Neural cell (in vitro differentiated cells): Measurements from ENCODE around the gene OSBPL8. TPM values are rescaled to one million over a fixed set of nuclear protein-coding genes. Genes with fewer than 3 reads are reported as not detected.

Experiments used
- H2AFZ ChIP-seq: fragments of 200-600, 300-800 bp; sonication (generic), shearing (Covaris generic); 2 replicates; pipeline ENCODE4 v1.6.0; 2014; ENCODE audit warnings: low read depth, mild to moderate bottlenecking, antibody characterized with exemption, low read length, moderate library complexity
- H3F3A ChIP-seq: fragments of 200-600 bp; shearing (Covaris generic); 2 replicates; pipeline ENCODE4 v1.6.1; 2016; ENCODE audit warnings: mild to moderate bottlenecking, moderate library complexity, mixed read lengths, antibody characterized with exemption, low read length; ENCODE audit not compliant: insufficient read depth, poor library complexity, severe bottlenecking
- H3K27ac ChIP-seq: fragments of 200-600, 300-800 bp; sonication (generic), shearing (Covaris generic); 2 replicates; pipeline ENCODE4 v1.5.1; 2014; ENCODE audit warnings: mild to moderate bottlenecking, low read length, moderate library complexity
- H3K27me3 ChIP-seq: fragments of 300-800, 200-600 bp; sonication (generic), shearing (Covaris generic); 2 replicates; pipeline ENCODE4 v1.6.0; 2014; ENCODE audit warnings: mild to moderate bottlenecking, low read depth, low read length, moderate library complexity; ENCODE audit not compliant: insufficient read depth
- H3K36me3 ChIP-seq: fragments of 300-800, 200-600 bp; sonication (generic), shearing (Covaris generic); 2 replicates; pipeline ENCODE4 v1.5.1; 2014; ENCODE audit warnings: mild to moderate bottlenecking, antibody characterized with exemption, low read length, moderate library complexity; ENCODE audit not compliant: insufficient read depth
- H3K4me2 ChIP-seq: fragments of 300-800, 200-600 bp; sonication (generic), shearing (Covaris generic); 2 replicates; pipeline ENCODE4 v1.6.0; 2014; ENCODE audit warnings: mild to moderate bottlenecking, low read length
- H3K4me3 ChIP-seq: fragments of 300-800, 200-600 bp; sonication (generic), shearing (Covaris generic); 2 replicates; pipeline ENCODE4 v1.5.1; 2014; ENCODE audit warnings: mild to moderate bottlenecking, low read length, moderate library complexity
- H3K79me2 ChIP-seq: fragments of 200-600 bp; shearing (Covaris generic); replicated peaks from 2 replicates; pipeline ENCODE4 v1.6.0; 2014; ENCODE audit warnings: mild to moderate bottlenecking, low read length, moderate library complexity; ENCODE audit not compliant: insufficient read depth
- H3K9ac ChIP-seq: fragments of 300-800, 200-600 bp; sonication (generic), shearing (Covaris generic); 2 replicates; pipeline ENCODE4 v1.6.1; 2016; ENCODE audit warnings: mild to moderate bottlenecking, low read length, mixed read lengths
- H3K9me2 ChIP-seq: fragments of 200-600 bp; shearing (Covaris generic); 2 replicates; pipeline ENCODE4 v1.6.1; 2016; ENCODE audit warnings: mild to moderate bottlenecking, low read length, mixed read lengths; ENCODE audit not compliant: insufficient read depth
- H3K9me3 ChIP-seq: fragments of 200-600, 300-800 bp; sonication (generic), shearing (Covaris generic); 2 replicates; pipeline ENCODE4 v1.6.1; 2016; ENCODE audit warnings: mild to moderate bottlenecking, mixed run types, low read length, moderate library complexity, mixed read lengths
- H4K20me1 ChIP-seq: fragments of 200-600 bp; shearing (Covaris generic); 2 replicates; pipeline ENCODE4 v1.6.1; 2016; ENCODE audit warnings: mild to moderate bottlenecking, mixed run types; ENCODE audit not compliant: insufficient read depth
- EP300 ChIP-seq: fragments of 450-650 bp; conservative IDR thresholded peaks from 2 replicates; pipeline ENCODE4 v1.6.1; 2014; ENCODE audit warnings: antibody characterized with exemption, mild to moderate bottlenecking, moderate library complexity; ENCODE audit not compliant: poor library complexity, severe bottlenecking
- EZH2 ChIP-seq: fragments of 200-600, 300-800 bp; shearing (Covaris generic), sonication (generic); IDR thresholded peaks from 2 replicates; pipeline ENCODE4 v1.6.1; 2014; ENCODE audit warnings: antibody characterized with exemption, low read length, borderline replicate concordance, mild to moderate bottlenecking; ENCODE audit not compliant: insufficient read depth, poor library complexity, severe bottlenecking
- MXI1 ChIP-seq: fragments of 450-650 bp; conservative IDR thresholded peaks from 2 replicates; pipeline ENCODE4 v1.6.1; 2014; ENCODE audit warnings: antibody characterized with exemption, mild to moderate bottlenecking; ENCODE audit not compliant: poor library complexity, severe bottlenecking
- POLR2AphosphoS5 ChIP-seq: IDR thresholded peaks from 2 replicates; pipeline ENCODE4 v1.6.1; 2012
- RAD21 ChIP-seq: fragments of 450-650 bp; conservative IDR thresholded peaks from 2 replicates; pipeline ENCODE4 v1.6.1; 2014; ENCODE audit warnings: antibody characterized with exemption, mild to moderate bottlenecking, moderate library complexity
- SMC3 ChIP-seq: fragments of 450-650 bp; conservative IDR thresholded peaks from 2 replicates; pipeline ENCODE4 v1.6.1; 2014; ENCODE audit warnings: antibody characterized with exemption, mild to moderate bottlenecking, moderate library complexity; ENCODE audit not compliant: poor library complexity
- TAF1 ChIP-seq: IDR thresholded peaks from 2 replicates; pipeline ENCODE4 v1.6.1; 2012; ENCODE audit warnings: low read depth
- polyA plus RNA-seq: library from polyadenylated mRNA; depleted of rRNA; stranded (reverse); fragments of >200 nt; gene quantifications from 2 replicates; pipeline ENCODE4 v1.2.3, GENCODE V29; 2014
- TF ChIP-seq, protein P1 (sequence below): IDR thresholded peaks from 2 replicates; pipeline ENCODE4 v1.6.1; 2012; ENCODE audit warnings: borderline replicate concordance
- TF ChIP-seq, protein P2 (sequence below): fragments of 450-650 bp; IDR thresholded peaks from 2 replicates; pipeline ENCODE4 v1.5.1; 2014; ENCODE audit warnings: antibody characterized with exemption, mild to moderate bottlenecking, moderate library complexity; ENCODE audit not compliant: poor library complexity, severe bottlenecking

Gene OSBPL8
- polyA plus RNA-seq, 1 donor from 2014 or later: 126 TPM

DNA sequence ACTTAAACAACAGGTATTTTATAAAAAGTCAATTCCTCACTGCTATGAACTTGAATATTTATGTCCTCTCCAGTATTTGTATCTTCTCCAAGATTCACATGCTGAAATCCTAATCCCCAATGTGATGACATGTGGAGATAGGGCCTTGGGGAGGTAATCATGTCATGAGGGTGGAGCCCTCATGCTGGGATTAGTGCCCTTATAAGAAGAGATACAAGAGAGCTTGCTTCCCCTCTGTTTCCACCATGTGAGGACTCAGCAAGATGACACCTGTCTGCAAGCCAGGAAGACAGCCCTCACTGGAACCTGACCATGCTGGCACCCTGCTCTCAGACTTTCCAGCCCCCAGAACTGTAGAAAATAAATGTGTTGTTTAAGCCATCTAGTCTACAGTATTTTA, 36.2 kb downstream of the OSBPL8 start:
- H3K27ac ChIP-seq: no peak overlapping the region
- TF ChIP-seq POLR2AphosphoS5 (no peak), EP300 (no peak), SMC3 (no peak), MXI1 (no peak), TAF1 (no peak), EZH2 (no peak), RAD21 (no peak)
- TF ChIP-seq, protein P1, sequence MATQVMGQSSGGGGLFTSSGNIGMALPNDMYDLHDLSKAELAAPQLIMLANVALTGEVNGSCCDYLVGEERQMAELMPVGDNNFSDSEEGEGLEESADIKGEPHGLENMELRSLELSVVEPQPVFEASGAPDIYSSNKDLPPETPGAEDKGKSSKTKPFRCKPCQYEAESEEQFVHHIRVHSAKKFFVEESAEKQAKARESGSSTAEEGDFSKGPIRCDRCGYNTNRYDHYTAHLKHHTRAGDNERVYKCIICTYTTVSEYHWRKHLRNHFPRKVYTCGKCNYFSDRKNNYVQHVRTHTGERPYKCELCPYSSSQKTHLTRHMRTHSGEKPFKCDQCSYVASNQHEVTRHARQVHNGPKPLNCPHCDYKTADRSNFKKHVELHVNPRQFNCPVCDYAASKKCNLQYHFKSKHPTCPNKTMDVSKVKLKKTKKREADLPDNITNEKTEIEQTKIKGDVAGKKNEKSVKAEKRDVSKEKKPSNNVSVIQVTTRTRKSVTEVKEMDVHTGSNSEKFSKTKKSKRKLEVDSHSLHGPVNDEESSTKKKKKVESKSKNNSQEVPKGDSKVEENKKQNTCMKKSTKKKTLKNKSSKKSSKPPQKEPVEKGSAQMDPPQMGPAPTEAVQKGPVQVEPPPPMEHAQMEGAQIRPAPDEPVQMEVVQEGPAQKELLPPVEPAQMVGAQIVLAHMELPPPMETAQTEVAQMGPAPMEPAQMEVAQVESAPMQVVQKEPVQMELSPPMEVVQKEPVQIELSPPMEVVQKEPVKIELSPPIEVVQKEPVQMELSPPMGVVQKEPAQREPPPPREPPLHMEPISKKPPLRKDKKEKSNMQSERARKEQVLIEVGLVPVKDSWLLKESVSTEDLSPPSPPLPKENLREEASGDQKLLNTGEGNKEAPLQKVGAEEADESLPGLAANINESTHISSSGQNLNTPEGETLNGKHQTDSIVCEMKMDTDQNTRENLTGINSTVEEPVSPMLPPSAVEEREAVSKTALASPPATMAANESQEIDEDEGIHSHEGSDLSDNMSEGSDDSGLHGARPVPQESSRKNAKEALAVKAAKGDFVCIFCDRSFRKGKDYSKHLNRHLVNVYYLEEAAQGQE: no peak
- TF ChIP-seq, protein P2, sequence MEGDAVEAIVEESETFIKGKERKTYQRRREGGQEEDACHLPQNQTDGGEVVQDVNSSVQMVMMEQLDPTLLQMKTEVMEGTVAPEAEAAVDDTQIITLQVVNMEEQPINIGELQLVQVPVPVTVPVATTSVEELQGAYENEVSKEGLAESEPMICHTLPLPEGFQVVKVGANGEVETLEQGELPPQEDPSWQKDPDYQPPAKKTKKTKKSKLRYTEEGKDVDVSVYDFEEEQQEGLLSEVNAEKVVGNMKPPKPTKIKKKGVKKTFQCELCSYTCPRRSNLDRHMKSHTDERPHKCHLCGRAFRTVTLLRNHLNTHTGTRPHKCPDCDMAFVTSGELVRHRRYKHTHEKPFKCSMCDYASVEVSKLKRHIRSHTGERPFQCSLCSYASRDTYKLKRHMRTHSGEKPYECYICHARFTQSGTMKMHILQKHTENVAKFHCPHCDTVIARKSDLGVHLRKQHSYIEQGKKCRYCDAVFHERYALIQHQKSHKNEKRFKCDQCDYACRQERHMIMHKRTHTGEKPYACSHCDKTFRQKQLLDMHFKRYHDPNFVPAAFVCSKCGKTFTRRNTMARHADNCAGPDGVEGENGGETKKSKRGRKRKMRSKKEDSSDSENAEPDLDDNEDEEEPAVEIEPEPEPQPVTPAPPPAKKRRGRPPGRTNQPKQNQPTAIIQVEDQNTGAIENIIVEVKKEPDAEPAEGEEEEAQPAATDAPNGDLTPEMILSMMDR: no peak
- no peak overlapping the region for H3K4me3 ChIP-seq
- H3F3A ChIP-seq: no peaks in the 10 kb centered on the region
- no peak overlapping the region for H2AFZ ChIP-seq
- H3K36me3 ChIP-seq: no peaks in the 10 kb centered on the region
- no peak overlapping the region for H3K4me2 ChIP-seq
- H3K9me2 ChIP-seq: no peaks in the 10 kb centered on the region
- peaks cover 38% of the 10 kb centered on the region for H3K79me2 ChIP-seq
- H3K9ac ChIP-seq: no peak overlapping the region
- H4K20me1 ChIP-seq: no peaks in the 10 kb centered on the region
- H3K9me3 ChIP-seq: no peaks in the 10 kb centered on the region
- H3K27me3 ChIP-seq: no peaks in the 10 kb centered on the region

DNA sequence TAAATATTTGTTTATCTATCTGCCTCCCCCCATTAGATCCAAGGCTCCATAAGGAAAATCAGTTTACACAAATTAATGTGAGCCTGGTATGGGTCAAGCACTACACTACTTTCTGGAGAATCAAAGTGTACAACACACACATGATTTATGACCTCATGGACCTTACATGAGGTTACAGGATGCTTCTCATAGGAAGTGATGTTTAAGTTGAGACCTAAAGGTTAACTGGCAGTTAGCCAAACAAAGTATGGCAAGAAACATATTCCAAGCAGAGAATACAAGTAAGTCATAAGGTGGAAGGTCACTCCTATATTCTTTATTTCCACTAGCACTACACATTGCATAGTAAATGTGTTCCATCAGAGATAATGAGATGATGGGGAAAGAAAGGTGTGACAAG, 39.2 kb downstream of the OSBPL8 start:
- no peaks in the 10 kb centered on the region for H3K9me2 ChIP-seq
- H2AFZ ChIP-seq: no peak overlapping the region
- H3K4me3 ChIP-seq: no peak overlapping the region
- no peak overlapping the region for H3K27ac ChIP-seq
- H3K4me2 ChIP-seq: no peak overlapping the region
- H3K36me3 ChIP-seq: no peaks in the 10 kb centered on the region
- H3K27me3 ChIP-seq: no peaks in the 10 kb centered on the region
- H3K79me2 ChIP-seq: peaks cover 29% of the 10 kb centered on the region
- H3K9me3 ChIP-seq: no peaks in the 10 kb centered on the region
- H3F3A ChIP-seq: no peaks in the 10 kb centered on the region
- no peak for TF ChIP-seq EZH2
- TF ChIP-seq, protein P2: no peak
- TF ChIP-seq, protein P1: no peak
- no peak for TF ChIP-seq POLR2AphosphoS5
- TF ChIP-seq EP300: no peak
- TF ChIP-seq MXI1: no peak
- no peaks in the 10 kb centered on the region for H4K20me1 ChIP-seq
- no peak overlapping the region for H3K9ac ChIP-seq
